ENCODE results near the gene ARHGAP15.

The ARHGAP15 gene

DNA sequence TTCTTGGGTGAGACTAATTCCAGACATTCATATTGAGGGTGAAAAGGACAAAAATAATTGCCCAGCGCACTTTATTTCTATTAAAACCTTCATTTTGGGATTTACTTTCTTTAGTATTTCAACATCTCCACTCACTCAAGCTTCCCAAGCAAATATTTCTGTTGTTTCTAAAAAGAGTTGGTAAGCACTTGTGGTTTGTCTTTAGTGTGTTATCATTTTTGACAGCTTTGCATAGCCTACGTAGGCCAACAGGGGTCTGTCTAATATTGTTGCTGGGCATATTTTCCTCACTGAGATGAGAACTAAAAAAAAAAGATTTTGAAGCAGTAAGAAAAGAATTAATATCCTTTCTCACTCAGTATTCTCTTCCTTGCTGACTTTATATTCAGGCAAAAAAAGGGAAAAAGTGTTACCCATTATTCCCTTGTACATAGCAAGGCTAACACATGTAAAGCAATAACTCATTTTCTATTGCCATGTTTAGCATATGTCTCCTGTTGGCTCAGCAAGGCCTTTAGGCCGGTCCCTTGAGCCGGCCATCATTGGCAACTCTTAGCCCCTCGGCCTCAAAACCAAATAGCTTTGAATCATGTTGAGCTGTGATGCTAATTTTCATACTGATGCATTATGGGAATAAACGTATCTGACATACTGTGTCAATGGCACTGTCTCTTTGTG, 494.2 kb downstream of the ARHGAP15 start:
- no peak for DNase-seq

DNA sequence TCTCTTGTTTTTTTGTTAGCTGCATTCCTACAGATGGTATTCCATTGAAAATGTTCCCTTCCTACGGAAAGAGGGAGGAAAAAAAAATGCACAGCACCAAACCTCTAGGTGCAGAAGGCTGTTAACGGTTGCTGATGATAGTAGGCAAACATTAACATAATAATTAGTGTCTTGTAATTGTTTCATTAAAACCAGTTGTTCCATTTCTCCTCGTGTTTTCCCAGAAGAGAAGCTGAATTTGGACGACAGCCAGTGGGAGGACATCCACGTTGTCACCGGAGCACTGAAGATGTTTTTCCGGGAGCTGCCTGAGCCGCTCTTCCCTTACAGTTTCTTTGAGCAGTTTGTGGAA, 494.7 kb downstream of the ARHGAP15 start:
- no peak overlapping the region for H3K27ac ChIP-seq
- DNase-seq = no peak
- no peaks in the 10 kb centered on the region for H3K27me3 ChIP-seq (ENCODE audit: insufficient read depth, low read depth, severe bottlenecking)
- no peaks in the 10 kb centered on the region for H3K36me3 ChIP-seq
- no peak overlapping the region for H3K4me3 ChIP-seq (ENCODE audit: low read depth, low read length)
- TF ChIP-seq, protein P1, sequence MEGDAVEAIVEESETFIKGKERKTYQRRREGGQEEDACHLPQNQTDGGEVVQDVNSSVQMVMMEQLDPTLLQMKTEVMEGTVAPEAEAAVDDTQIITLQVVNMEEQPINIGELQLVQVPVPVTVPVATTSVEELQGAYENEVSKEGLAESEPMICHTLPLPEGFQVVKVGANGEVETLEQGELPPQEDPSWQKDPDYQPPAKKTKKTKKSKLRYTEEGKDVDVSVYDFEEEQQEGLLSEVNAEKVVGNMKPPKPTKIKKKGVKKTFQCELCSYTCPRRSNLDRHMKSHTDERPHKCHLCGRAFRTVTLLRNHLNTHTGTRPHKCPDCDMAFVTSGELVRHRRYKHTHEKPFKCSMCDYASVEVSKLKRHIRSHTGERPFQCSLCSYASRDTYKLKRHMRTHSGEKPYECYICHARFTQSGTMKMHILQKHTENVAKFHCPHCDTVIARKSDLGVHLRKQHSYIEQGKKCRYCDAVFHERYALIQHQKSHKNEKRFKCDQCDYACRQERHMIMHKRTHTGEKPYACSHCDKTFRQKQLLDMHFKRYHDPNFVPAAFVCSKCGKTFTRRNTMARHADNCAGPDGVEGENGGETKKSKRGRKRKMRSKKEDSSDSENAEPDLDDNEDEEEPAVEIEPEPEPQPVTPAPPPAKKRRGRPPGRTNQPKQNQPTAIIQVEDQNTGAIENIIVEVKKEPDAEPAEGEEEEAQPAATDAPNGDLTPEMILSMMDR (IDR thresholded peaks at IDR 0.05; ENCODE audit: low read depth, low read length) = no peak
- H3K9me3 ChIP-seq (ENCODE audit: severe bottlenecking) = peaks cover 7% of the 10 kb centered on the region

More for the DNA sequence above, 494.2 kb downstream of the ARHGAP15 start:
- Histone ChIP-seq H3K4me3 (ENCODE audit: low read depth, low read length) (no peak overlapping the region), H3K27ac (no peak overlapping the region), H3K9me3 (ENCODE audit: severe bottlenecking) (peaks cover 7% of the 10 kb centered on the region), H3K27me3 (ENCODE audit: insufficient read depth, low read depth, severe bottlenecking) (no peaks in the 10 kb centered on the region), H3K36me3 (no peaks in the 10 kb centered on the region)
- TF ChIP-seq, protein P1 (IDR thresholded peaks at IDR 0.05; ENCODE audit: low read depth, low read length) = no peak

DNA sequence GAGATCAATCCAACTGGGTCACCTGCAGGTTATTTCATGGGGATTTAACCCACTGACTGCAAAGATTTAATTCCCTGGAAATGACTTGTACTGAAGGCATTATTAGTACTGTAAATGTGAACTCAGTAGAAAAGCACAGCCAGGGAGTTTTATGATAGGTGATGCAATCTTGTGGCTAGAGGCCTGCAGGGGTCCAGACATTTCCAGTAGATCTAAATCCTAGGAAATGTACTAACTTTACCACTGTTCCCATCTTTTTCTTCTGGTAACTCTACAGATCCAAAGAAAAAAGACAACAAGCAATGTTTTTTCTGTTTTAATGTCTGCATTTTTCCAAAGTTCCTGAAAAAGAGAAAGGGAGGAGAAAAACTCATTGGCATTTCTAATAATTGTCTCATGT, 500.1 kb downstream of the ARHGAP15 start:
- no peaks in the 10 kb centered on the region for H3K27me3 ChIP-seq (ENCODE audit: insufficient read depth, low read depth, severe bottlenecking)
- H3K9me3 ChIP-seq (ENCODE audit: severe bottlenecking) = peaks cover 7% of the 10 kb centered on the region
- no peak for DNase-seq
- H3K36me3 ChIP-seq = no peaks in the 10 kb centered on the region
- TF ChIP-seq, protein P1 (IDR thresholded peaks at IDR 0.05; ENCODE audit: low read depth, low read length) = no peak
- no peak overlapping the region for H3K4me3 ChIP-seq (ENCODE audit: low read depth, low read length)
- H3K27ac ChIP-seq = no peak overlapping the region

DNA sequence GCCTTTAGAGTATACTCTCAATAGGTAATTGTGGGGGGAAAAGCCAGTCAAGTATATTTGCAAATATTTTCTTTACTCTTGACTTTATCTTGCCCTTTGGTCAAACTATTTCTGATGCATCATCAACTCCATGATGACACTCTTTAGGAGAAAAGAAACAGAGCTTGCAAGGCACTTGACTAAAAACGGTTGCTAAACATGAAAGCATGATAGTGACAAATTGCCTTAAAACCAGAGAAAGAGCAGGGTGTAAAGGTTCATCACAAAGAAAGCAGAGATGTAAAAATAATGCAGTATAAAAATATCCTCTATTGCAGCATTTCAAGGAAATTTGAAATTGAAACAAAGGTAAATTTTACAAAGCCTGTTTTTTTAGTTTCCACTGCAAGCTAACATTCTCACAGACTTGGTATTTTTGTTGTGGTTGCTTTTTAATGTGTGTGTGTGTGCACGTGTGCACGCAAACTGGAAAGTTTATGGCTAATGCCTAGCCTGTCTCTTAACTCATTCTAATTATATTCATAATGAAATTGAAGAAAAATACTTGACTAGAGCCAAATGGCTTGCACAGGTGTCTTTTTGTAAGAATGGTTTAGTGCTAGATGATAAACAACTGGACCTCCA, 503.6 kb downstream of the ARHGAP15 start:
- H3K27ac ChIP-seq = no peak overlapping the region
- no peak for DNase-seq
- no peaks in the 10 kb centered on the region for H3K36me3 ChIP-seq
- H3K9me3 ChIP-seq (ENCODE audit: severe bottlenecking) = peaks cover 8% of the 10 kb centered on the region
- TF ChIP-seq, protein P1 (IDR thresholded peaks at IDR 0.05; ENCODE audit: low read depth, low read length) = no peak
- no peak overlapping the region for H3K4me3 ChIP-seq (ENCODE audit: low read depth, low read length)
- H3K27me3 ChIP-seq (ENCODE audit: insufficient read depth, low read depth, severe bottlenecking) = no peaks in the 10 kb centered on the region

DNA sequence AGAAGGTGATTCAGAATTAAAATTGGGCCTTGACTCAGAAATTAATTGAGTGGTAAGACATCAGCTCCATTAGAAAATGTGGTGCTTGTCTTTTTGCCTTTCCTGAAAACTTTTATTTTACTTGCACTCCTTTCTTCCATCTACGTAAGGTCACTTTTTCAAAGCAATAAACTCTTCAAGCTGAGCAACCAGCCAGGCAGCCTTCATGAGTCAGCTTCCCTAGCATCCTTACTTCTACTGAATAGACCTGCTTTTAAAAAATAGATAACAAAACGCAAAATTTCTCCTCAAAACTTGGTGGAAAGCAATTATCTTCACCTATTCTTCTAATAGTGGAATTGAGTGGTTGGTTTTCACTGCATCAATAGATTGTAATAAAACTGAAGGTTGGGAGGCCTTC, 504.2 kb downstream of the ARHGAP15 start:
- H3K4me3 ChIP-seq (ENCODE audit: low read depth, low read length) = no peak overlapping the region
- no peak overlapping the region for H3K27ac ChIP-seq
- TF ChIP-seq, protein P1 (IDR thresholded peaks at IDR 0.05; ENCODE audit: low read depth, low read length) = no peak
- H3K27me3 ChIP-seq (ENCODE audit: insufficient read depth, low read depth, severe bottlenecking) = no peaks in the 10 kb centered on the region
- DNase-seq = no peak
- peaks cover 6% of the 10 kb centered on the region for H3K9me3 ChIP-seq (ENCODE audit: severe bottlenecking)
- no peaks in the 10 kb centered on the region for H3K36me3 ChIP-seq
